Measurements from ENCODE around the gene NDUFA11.

NDUFA11 gene

DNA sequence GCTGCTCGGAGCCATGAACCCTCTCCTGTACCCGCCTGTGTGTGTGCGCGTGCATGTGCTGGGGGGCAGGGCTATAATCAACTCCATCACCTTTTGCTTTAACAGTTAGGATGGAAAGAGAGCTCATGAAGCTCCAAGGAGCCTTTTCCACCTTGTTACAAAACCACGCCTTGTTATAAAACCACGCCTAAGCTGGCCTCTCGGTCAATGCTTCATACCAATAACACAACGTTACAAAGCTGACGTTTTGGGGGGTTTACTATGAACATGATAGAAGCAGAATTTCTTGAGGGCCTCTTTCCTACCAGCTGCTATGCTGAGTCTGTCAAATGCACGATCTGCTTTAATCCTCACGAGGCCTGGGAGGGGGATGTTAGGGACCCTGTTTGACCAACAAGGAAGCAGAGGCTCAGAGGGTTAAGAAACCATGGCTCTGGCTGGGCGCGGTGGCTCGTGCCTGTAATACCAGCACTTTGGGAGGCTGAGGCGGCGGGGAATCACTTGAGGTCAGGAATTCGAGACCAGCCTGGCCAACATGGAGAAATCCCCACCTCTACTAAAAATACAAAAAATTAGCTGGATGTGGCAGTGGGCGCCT, 22.3 kb upstream of the NDUFA11 start:
- no peak for ATAC-seq (ENCODE audit: low read depth)
- Mint-ChIP-seq H3K4me1 (peaks cover 13% of the 10 kb centered on the region), H3K27me3 (no peaks in the 10 kb centered on the region), H3K27ac (no peak overlapping the region), H3K4me3 (no peak overlapping the region), H3K9me3 (no peaks in the 10 kb centered on the region), H3K36me3 (peaks cover 24% of the 10 kb centered on the region)
- DNase-seq (ENCODE audit: low spot score in 2 of 2) = no peak

DNA sequence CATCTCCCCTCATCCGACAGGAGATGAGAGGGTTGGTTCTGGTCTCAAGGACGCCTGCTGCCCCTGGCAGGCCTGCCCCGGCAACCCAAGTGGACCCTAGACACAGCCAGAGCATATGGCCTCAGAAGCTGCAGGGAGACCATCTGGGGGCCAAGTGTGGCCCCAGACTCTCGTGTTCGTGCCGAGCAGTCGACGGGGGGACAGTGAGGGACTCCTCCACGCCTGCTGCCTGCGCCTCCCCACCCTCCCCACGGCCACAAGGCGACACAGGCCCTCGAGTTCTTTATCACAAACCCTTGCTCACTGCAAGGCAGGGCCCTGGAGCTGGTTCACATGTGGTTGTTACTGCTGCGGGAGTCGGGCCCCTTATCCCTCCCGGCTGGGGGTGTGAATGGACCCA, 19.8 kb upstream of the NDUFA11 start:
- Mint-ChIP-seq H3K27ac (no peak overlapping the region), H3K9me3 (no peaks in the 10 kb centered on the region), H3K27me3 (no peaks in the 10 kb centered on the region), H3K4me1 (peaks cover 11% of the 10 kb centered on the region), H3K4me3 (no peak overlapping the region), H3K36me3 (peaks cover 25% of the 10 kb centered on the region)
- DNase-seq (ENCODE audit: low spot score in 2 of 2) (no peak), ATAC-seq (ENCODE audit: low read depth) (no peak)

DNA sequence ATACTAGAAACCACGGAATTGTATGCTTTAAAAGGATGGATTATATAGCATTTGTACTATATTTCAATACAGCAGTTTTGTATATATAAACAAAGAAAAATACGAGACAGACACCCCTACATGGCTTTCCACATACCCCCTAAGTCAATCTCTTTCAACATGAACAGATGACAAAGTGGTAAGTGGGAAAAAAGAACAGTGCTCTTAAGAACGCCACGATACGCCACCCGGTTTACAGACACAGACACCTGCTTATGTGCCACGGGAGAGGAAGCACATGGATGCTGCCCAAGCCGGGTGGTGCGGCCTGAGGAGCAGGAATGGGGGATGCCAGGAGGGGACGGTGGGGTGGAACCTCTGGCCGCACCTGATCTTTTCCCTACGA, 18.6 kb upstream of the NDUFA11 start:
- Mint-ChIP-seq H3K36me3 (peaks cover 24% of the 10 kb centered on the region), H3K4me3 (no peak overlapping the region), H3K27ac (no peak overlapping the region), H3K4me1 (no peaks in the 10 kb centered on the region), H3K27me3 (no peaks in the 10 kb centered on the region), H3K9me3 (no peaks in the 10 kb centered on the region)
- no peak for ATAC-seq (ENCODE audit: low read depth)
- DNase-seq (ENCODE audit: low spot score in 2 of 2) = no peak

DNA sequence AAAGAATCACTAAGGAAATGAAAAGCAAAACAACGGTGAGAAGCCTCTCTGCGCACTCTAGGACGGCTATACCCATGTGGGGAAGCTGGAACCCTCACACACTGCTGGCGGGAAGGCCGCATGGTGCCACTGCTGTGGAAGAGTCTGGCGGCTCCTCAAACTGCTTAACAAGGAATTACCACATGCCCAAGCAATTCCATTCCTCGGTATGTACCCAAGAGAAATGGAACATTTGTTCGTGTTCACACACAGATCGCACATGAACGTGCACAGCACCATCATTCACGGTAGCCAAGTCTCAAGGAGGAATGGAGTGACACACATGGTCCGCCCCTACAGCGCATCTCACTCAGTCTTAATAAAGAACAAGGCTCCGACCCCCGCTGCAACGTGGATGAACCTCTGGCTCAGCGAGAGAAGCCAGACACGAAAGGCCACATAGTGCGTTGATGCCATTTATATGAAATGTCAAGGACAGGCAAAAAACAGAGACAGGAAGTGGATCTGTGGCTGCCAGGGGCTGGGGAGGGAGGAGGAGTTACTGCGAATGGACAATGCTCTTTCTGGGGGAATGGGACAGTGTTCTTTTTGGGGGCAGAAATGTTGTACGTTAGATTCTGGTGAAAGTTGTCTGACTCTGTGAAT, 18.0 kb upstream of the NDUFA11 start:
- no peaks in the 10 kb centered on the region for H3K27me3 Mint-ChIP-seq
- peak overlapping the region; percentile 50 for H3K27ac Mint-ChIP-seq
- no peak for DNase-seq (ENCODE audit: low spot score in 2 of 2)
- peaks cover 28% of the 10 kb centered on the region for H3K36me3 Mint-ChIP-seq
- H3K9me3 Mint-ChIP-seq = no peaks in the 10 kb centered on the region
- H3K4me3 Mint-ChIP-seq = no peak overlapping the region
- no peak for ATAC-seq (ENCODE audit: low read depth)
- no peaks in the 10 kb centered on the region for H3K4me1 Mint-ChIP-seq

DNA sequence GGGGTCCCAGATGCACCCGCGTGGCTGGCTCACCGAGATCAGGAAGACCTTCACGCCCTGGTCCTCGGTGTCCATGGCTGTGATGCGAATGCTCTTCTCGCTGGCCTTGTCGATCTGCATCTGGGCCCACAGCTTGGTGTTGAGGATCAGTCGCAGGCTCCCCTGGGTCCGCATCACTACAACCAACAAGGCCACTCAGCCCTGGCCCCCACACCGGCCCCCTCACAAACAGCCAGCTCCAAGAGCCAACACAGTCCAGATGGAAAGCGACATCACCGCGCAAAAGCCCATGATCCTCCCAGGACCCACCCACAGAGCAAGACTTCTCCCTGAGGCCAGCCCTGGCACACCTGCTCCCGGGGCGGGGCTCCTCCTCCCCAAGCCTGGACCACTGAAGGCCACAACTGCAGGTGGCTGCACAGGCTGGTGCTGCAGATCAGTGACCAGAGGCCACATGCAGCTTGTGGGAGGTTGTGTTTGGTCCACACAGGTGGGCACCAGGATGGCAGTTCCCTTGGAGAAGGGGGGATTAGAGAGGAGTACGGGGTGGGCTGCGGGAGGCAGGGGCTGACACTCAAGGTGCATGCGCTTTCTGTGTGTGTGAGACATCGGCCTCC, 15.0 kb upstream of the NDUFA11 start:
- Mint-ChIP-seq H3K4me3 (no peak overlapping the region), H3K36me3 (peaks cover 24% of the 10 kb centered on the region), H3K9me3 (no peaks in the 10 kb centered on the region), H3K27ac (no peak overlapping the region), H3K27me3 (no peaks in the 10 kb centered on the region), H3K4me1 (no peaks in the 10 kb centered on the region)
- no peak for ATAC-seq (ENCODE audit: low read depth)
- no peak for DNase-seq (ENCODE audit: low spot score in 2 of 2)

DNA sequence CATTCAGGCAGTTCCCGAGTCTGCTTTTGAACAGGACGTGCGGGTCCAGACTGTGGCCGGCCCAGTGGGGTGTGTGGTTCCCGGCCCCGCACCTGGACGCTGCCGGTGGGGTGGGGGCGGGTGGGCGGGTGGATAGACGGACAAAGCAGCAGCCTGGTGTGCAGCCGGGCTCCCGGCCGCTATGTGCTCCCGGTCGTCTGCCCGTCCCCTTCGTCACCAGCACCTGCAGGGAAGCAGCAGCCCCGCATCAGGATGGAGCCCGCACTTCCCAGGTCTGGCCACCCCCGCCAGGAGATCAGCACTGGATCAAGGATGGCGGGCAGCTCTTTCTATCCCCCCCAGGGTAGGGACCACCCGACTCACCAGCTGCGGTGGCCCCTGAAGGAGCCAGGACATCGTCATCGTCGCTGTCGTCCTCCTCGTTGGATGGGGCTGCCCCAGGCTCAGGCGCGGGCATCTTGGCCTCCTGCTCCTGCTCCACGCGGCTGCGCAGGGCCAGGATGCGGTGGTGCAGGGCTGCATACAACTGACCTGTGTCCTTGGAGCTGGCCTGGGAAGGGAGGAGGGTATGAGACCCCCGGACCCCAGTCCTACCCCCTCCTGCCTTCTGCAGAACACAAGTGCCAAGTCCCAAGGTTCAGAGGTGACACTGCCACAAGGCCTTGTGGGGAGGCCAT, 14.0 kb upstream of the NDUFA11 start:
- peaks cover 19% of the 10 kb centered on the region for H3K36me3 Mint-ChIP-seq
- no peaks in the 10 kb centered on the region for H3K4me1 Mint-ChIP-seq
- H3K27me3 Mint-ChIP-seq = no peaks in the 10 kb centered on the region

DNA sequence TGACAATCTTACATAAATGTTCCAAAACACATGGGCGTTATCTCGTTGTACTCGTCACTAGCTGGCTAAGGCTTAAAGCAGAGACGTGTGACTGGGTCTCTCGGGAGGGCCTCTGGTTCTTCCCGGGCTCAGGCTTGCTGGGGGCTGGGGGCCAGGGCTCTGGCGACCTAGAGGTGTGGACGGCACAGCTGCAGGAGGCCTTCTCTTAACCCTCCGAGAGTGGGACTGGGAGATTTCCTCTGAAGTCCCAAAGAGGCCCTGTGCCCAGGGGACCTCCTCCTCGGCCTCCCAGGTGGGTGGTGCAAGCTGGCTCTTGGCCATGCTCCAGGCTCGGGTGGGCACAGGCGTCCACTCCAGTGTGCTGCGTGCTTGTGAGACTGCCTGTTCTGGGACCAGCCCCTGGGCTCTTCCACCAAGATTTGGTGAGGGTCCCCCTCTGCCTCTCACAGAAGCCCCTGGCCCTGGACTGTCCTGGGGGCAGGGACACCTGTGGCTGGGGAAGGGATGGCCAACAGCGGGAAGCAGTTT, 12.7 kb upstream of the NDUFA11 start:
- Mint-ChIP-seq H3K27ac (no peak overlapping the region), H3K9me3 (no peaks in the 10 kb centered on the region), H3K27me3 (no peaks in the 10 kb centered on the region), H3K4me1 (no peaks in the 10 kb centered on the region), H3K36me3 (peaks cover 14% of the 10 kb centered on the region), H3K4me3 (no peak overlapping the region)
- no peak for ATAC-seq (ENCODE audit: low read depth)
- no peak for DNase-seq (ENCODE audit: low spot score in 2 of 2)

More for the DNA sequence above, 14.0 kb upstream of the NDUFA11 start:
- no peak overlapping the region for H3K27ac Mint-ChIP-seq
- no peaks in the 10 kb centered on the region for H3K9me3 Mint-ChIP-seq
- no peak for ATAC-seq (ENCODE audit: low read depth)
- H3K4me3 Mint-ChIP-seq = no peak overlapping the region
- no peak for DNase-seq (ENCODE audit: low spot score in 2 of 2)

DNA sequence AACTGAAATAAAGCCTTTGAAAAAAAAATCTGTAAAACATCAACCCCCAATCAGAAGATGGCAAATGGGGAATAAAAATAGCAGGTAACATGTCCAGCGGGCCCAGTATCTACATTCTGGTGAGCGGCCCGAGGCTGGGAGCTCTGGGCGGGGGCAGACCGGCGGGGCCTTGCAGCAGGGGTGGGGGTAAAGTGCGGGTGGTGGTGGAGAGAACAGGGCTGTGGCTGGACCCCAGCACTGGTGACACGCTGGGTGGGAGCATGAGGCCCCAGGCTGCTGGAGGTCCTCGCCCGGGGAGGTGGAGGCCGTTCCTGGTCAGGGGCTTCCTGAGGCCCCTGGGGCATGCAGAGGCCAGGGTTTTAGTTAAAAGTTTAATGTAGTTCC, 12.2 kb upstream of the NDUFA11 start:
- no peaks in the 10 kb centered on the region for H3K27me3 Mint-ChIP-seq
- no peak for ATAC-seq (ENCODE audit: low read depth)
- no peak overlapping the region for H3K27ac Mint-ChIP-seq
- H3K4me3 Mint-ChIP-seq = no peak overlapping the region
- no peak for DNase-seq (ENCODE audit: low spot score in 2 of 2)
- H3K9me3 Mint-ChIP-seq = no peaks in the 10 kb centered on the region
- no peaks in the 10 kb centered on the region for H3K4me1 Mint-ChIP-seq
- H3K36me3 Mint-ChIP-seq = peaks cover 14% of the 10 kb centered on the region

DNA sequence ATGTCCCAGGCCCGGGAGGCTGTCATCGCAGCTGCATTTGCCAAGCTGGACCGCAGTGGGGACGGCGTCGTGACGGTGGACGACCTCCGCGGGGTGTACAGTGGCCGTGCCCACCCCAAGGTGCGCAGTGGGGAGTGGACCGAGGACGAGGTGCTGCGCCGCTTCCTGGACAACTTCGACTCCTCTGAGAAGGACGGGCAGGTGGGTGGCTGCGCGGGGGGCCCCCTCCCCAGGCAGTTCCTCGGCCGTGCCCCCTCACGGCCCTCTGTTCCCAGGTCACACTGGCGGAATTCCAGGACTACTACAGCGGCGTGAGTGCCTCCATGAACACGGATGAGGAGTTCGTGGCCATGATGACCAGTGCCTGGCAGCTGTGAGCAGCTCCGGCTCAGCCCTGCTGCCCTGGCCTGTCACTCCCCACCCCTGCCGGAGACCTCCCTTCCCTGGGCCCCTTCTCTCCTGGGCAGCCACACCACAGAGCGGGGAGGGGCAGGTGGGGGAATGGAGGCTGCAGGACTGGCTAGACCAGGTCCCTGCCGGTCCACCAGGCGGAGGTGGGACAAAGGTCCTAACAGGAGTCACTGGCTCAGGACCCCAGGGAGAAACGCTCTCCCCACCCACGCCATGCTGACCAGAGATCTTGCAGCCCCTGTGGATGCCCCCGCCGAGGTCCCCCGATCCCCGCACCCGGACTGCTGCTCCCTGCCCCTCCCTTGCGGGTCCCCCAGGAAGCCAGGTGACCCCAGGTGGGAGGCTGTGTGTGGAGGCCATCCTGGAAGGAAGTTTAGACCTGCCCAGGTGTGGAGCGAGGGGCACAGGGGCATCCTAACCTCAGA, 11.6 kb upstream of the NDUFA11 start:
- ATAC-seq (ENCODE audit: low read depth) (no peak), DNase-seq (ENCODE audit: low spot score in 2 of 2) (no peak)
- Mint-ChIP-seq H3K9me3 (no peaks in the 10 kb centered on the region), H3K4me3 (no peak overlapping the region), H3K36me3 (peaks cover 14% of the 10 kb centered on the region), H3K4me1 (no peaks in the 10 kb centered on the region), H3K27ac (no peak overlapping the region), H3K27me3 (no peaks in the 10 kb centered on the region)

DNA sequence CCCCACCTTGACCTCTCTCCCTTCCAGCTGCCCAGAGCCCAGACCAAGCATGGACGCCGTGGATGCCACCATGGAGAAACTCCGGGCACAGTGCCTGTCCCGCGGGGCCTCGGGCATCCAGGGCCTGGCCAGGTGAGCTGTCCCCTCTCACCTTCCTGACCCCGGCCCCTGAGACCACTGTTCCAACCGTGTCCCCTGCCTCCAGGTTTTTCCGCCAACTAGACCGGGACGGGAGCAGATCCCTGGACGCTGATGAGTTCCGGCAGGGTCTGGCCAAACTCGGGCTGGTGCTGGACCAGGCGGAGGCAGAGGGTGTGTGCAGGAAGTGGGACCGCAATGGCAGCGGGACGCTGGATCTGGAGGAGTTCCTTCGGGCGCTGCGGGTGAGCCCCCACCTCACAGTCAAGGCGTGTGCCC, 10.8 kb upstream of the NDUFA11 start:
- H3K36me3 Mint-ChIP-seq = peaks cover 14% of the 10 kb centered on the region
- H3K27ac Mint-ChIP-seq = no peak overlapping the region
- no peaks in the 10 kb centered on the region for H3K9me3 Mint-ChIP-seq

DNA sequence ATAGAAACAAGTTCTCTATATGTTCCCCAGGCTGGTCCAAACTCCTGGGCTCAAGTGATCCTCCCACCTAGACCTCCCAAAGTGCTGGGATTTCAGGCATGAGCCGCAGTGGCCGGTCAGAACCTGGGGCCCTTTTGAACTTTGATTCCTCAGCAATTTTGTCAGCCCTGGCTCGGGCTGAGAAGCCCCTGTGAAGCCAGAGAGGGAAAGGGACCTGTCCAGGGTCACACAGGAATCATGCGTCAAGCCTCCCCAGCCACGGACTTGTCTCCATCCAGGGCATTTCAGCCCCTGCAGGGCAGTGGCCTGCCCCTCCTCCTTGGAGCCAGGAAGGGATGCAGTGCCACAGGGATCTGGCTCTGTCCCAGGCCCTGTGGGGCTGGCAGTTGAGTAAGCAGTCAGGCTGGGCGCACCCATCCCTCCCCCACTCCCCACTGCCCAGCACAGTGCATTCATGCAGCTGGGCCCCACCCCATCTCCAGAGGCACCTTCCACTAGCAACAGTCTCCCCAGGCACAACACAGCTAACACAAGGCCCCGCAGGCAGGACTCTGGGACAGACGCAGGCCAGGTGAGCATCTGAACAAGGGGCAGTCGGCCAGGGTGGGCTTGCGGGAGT, 10.3 kb upstream of the NDUFA11 start, which contains the start of gene CAPS:
Gene CAPS (plus strand): TSS at position 516 of the 619 bp plus-strand sequence. CDS start 153 bp downstream, outside the sequence.
- no peaks in the 10 kb centered on the region for H3K9me3 Mint-ChIP-seq
- H3K36me3 Mint-ChIP-seq = peaks cover 11% of the 10 kb centered on the region
- no peaks in the 10 kb centered on the region for H3K27me3 Mint-ChIP-seq
- DNase-seq (ENCODE audit: low spot score in 2 of 2) (no peak), ATAC-seq (ENCODE audit: low read depth) (no peak)
- H3K4me1 Mint-ChIP-seq = no peaks in the 10 kb centered on the region
- no peak within 1 kb of the TSS for H3K27ac Mint-ChIP-seq
- no peak within 1 kb of the TSS for H3K4me3 Mint-ChIP-seq

More for the DNA sequence above, 10.8 kb upstream of the NDUFA11 start:
- ATAC-seq (ENCODE audit: low read depth) (no peak), DNase-seq (ENCODE audit: low spot score in 2 of 2) (no peak)
- Mint-ChIP-seq H3K4me1 (no peaks in the 10 kb centered on the region), H3K27me3 (no peaks in the 10 kb centered on the region), H3K4me3 (no peak overlapping the region)

DNA sequence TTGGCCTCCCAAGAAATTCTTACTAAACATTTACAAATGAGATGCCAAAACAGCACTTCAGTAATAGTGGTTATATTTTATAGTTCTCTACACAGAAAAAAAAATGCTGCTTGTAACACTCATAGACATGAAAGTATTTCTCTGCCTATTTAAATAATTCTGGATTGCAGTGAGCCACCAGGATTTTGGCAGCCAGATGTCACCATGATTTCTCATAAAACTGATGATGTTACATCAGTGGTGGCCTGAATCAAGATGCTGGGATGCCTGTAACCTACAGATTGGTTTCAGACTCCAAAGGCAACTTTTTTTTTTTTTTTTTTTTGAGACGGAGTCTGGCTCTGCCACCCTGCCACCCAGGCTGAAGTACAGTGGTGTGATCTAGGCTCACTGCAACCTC, 7.8 kb upstream of the NDUFA11 start:
- Mint-ChIP-seq H3K9me3 (no peaks in the 10 kb centered on the region), H3K4me3 (no peak overlapping the region), H3K27me3 (no peaks in the 10 kb centered on the region), H3K36me3 (peaks cover 2% of the 10 kb centered on the region), H3K4me1 (peaks cover 5% of the 10 kb centered on the region), H3K27ac (no peak overlapping the region)
- DNase-seq (ENCODE audit: low spot score in 2 of 2) (no peak), ATAC-seq (ENCODE audit: low read depth) (no peak)

DNA sequence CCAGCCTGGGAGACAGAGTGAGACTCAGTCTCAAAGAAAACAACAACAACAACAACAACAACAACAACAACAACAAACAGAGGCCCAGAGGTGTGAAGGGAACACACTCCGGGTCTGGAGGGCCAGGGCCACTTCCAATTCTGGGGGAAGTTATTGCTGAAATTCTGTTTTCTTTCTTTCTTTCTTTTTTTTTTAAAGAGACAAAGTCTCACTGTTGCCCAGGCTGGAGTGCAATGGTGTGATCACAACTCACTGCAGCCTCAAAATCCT, 7.0 kb upstream of the NDUFA11 start:
- no peak overlapping the region for H3K4me3 Mint-ChIP-seq
- H3K27ac Mint-ChIP-seq = no peak overlapping the region
- H3K27me3 Mint-ChIP-seq = no peaks in the 10 kb centered on the region
- peaks cover 8% of the 10 kb centered on the region for H3K4me1 Mint-ChIP-seq
- ATAC-seq (ENCODE audit: low read depth) (no peak), DNase-seq (ENCODE audit: low spot score in 2 of 2) (no peak)
- H3K9me3 Mint-ChIP-seq = no peaks in the 10 kb centered on the region
- peaks cover 2% of the 10 kb centered on the region for H3K36me3 Mint-ChIP-seq

Measured in memory B cell (primary cell).